Measurements from ENCODE around the gene SLC25A1.

DNA sequence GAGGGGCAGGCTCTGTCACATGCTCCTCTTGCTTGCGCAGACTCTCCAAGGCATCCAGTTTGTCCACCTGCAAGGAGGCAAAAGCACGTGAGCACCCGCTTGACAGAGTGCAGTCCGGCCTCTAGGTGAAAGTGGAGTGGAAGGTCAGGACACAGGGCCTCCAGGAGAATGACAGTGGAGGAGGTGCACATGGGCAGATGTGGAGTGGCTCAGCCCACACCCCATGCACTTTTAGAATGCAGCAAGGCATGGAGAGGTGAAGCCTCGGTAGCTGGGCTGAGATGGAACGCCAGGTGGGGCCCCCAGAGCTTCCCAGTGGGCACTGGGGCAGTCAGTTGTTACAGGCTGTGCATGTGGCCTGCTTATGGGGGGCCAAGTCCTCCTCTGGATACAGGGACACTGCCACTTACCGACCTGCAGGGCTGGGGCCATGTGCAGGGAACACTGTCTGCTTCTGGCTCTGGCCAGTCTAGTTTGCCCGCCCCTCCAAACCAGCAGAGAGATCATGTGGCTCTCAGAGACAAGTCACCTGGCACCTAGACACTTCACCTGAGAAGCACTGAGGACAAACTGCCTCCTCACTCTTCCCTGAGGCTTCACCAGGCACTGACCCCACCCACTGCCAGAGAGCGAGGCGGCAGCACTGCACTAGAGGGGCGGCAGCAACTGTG is 2.3 kb upstream of the SLC25A1 start:
- TF ChIP-seq POLR2A (IDR thresholded peaks at IDR 0.05; ENCODE audit: low read depth, low read length) = no peak
- TF ChIP-seq TAF1 (IDR thresholded peaks at IDR 0.05; ENCODE audit: borderline replicate concordance, low read depth, low read length) = no peak
- no peak for TF ChIP-seq POLR2AphosphoS5 (IDR thresholded peaks at IDR 0.05; ENCODE audit: low read depth, low read length)

Measured in GM12892 (cell line).